Spleen (tissue), 7 donors: ENCODE results near the gene USP7.

ENCODE experiments used
- POLR2A ChIP-seq, 3 donors: fragments of 450-650 bp; IDR thresholded peaks; one replicate each; pipeline ENCODE4 v1.5.1; 2017; ENCODE audit warnings: antibody characterized with exemption in 3 of 3, mild to moderate bottlenecking in 1 of 3
- POLR2AphosphoS5 ChIP-seq, 3 donors: sonication (generic); formaldehyde crosslinking; IDR thresholded peaks; one replicate each; pipeline ENCODE4 v1.5.1; 2017; ENCODE audit warnings: antibody characterized with exemption in 3 of 3
- TF ChIP-seq, protein P1 (sequence below), 11 experiments: fragments of 200-600 bp in 7 of 11; fragments of 450-650 bp in 4 of 11; sonication (generic) in 4 of 11; IDR thresholded peaks in 8 of 11; conservative IDR thresholded peaks in 3 of 11; 1 replicate in 7 of 11; 2 replicates in 4 of 11; pipeline versions ENCODE4 v1.4.0 to v1.8.0; 2016 to 2021; ENCODE audit warnings: antibody characterized with exemption in 11 of 11, inconsistent platforms in 4 of 11, mild to moderate bottlenecking in 1 of 11
- donor health status: DM: no; HTN: no; CAD: no; lungs with moderate emphysema.
- donor health status: DM: no; HTN: no; CAD: no.
- donor health status: DM: no; HTN: no; CAD: no.

DNA sequence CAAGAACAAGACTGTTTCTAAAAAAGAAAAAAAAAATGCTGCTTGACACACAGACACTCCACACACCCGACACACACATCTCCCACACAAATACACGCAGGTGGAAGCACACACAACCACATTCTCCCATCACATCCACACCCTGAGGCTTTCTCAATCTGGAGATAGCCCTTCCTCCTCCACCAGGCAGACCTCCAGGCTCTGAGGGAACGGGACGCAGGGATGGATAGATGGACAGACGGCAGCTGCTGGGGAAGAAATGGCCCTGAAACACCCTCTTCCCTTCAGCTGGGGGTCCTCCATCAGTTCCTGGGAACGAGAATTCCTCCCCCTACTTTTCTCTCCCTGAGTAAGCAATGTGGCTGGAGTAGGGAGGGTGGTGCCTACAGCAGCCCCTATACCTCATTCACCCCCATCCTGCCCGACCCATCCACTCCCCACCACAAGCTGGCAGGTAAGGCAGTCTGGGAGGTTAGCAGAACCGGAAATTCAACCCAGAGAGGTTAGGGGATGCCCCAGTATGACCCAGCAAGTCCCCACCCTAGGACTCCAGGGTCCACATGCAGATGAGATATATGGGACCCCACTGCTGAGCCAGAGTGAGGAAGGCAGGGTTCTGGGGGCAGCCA lies 85.7 kb downstream of the USP7 start:
- TF ChIP-seq, protein P1, sequence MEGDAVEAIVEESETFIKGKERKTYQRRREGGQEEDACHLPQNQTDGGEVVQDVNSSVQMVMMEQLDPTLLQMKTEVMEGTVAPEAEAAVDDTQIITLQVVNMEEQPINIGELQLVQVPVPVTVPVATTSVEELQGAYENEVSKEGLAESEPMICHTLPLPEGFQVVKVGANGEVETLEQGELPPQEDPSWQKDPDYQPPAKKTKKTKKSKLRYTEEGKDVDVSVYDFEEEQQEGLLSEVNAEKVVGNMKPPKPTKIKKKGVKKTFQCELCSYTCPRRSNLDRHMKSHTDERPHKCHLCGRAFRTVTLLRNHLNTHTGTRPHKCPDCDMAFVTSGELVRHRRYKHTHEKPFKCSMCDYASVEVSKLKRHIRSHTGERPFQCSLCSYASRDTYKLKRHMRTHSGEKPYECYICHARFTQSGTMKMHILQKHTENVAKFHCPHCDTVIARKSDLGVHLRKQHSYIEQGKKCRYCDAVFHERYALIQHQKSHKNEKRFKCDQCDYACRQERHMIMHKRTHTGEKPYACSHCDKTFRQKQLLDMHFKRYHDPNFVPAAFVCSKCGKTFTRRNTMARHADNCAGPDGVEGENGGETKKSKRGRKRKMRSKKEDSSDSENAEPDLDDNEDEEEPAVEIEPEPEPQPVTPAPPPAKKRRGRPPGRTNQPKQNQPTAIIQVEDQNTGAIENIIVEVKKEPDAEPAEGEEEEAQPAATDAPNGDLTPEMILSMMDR (IDR thresholded peaks at IDR 0.05 in 8 of 11, conservative IDR thresholded peaks at IDR 0.05 in 3 of 11) = no peak
- TF ChIP-seq POLR2A (IDR thresholded peaks at IDR 0.05) (no peak), POLR2AphosphoS5 (IDR thresholded peaks at IDR 0.05) (no peak)
